ENCODE measurements around the gene MUC5AC.

Gene MUC5AC

GRCh38 chr11:1121331-1121812 is 36.4 kb upstream of the MUC5AC start:
- no peak for DNase-seq (ENCODE audit: low read depth)

- no peak for DNase-seq (ENCODE audit: low read depth)
Measured at GRCh38 chr11:1121813-1122663, 35.7 kb upstream of the MUC5AC start.

GRCh38 chr11:1122664-1123002 is 35.1 kb upstream of the MUC5AC start:
- no peak for DNase-seq (ENCODE audit: low read depth)

GRCh38 chr11:1123970-1124369 is 33.8 kb upstream of the MUC5AC start:
- no peak for DNase-seq (ENCODE audit: low read depth)

- DNase-seq (ENCODE audit: low read depth) = no peak
Measured at GRCh38 chr11:1125803-1126202, 31.9 kb upstream of the MUC5AC start.

- no peak for DNase-seq (ENCODE audit: low read depth)
Measured at GRCh38 chr11:1126491-1126926, 31.2 kb upstream of the MUC5AC start.

GRCh38 chr11:1126935-1127663 is 30.7 kb upstream of the MUC5AC start:
- DNase-seq (ENCODE audit: low read depth) = no peak

- DNase-seq (ENCODE audit: low read depth) = no peak
Measured at GRCh38 chr11:1127664-1128162, 30.0 kb upstream of the MUC5AC start.

GRCh38 chr11:1128311-1129142 is 29.2 kb upstream of the MUC5AC start:
- no peak for DNase-seq (ENCODE audit: low read depth)

- no peak for DNase-seq (ENCODE audit: low read depth)
Measured at GRCh38 chr11:1129143-1129610, 28.6 kb upstream of the MUC5AC start.

- DNase-seq (ENCODE audit: low read depth) = no peak
Measured at GRCh38 chr11:1129611-1130160, 28.1 kb upstream of the MUC5AC start.

GRCh38 chr11:1130276-1131032 is 27.3 kb upstream of the MUC5AC start:
- no peak for DNase-seq (ENCODE audit: low read depth)

- no peak for DNase-seq (ENCODE audit: low read depth)
Measured at GRCh38 chr11:1131033-1131911, 26.5 kb upstream of the MUC5AC start.

- DNase-seq (ENCODE audit: low read depth) = no peak
Measured at GRCh38 chr11:1134848-1135445, 22.8 kb upstream of the MUC5AC start.

- DNase-seq (ENCODE audit: low read depth) = no peak
Measured at GRCh38 chr11:1138097-1138496, 19.7 kb upstream of the MUC5AC start.

GRCh38 chr11:1139441-1140083 is 18.2 kb upstream of the MUC5AC start:
- DNase-seq (ENCODE audit: low read depth) = no peak

GRCh38 chr11:1140642-1141490 is 16.9 kb upstream of the MUC5AC start:
- DNase-seq (ENCODE audit: low read depth) = no peak

GRCh38 chr11:1146365-1146764 is 11.4 kb upstream of the MUC5AC start:
- no peak for DNase-seq (ENCODE audit: low read depth)
